Endothelial cell of umbilical vein (primary cell): Measurements from ENCODE around the gene DLG1. TPM values are rescaled to one million over a fixed set of nuclear protein-coding genes. Genes with fewer than 3 reads are reported as not detected.

ENCODE experiments used
- BruUV-seq: library from RNA; stranded (reverse); fragments of 400-500 nt; replicated peaks from 2 replicates; lab custom pipeline; 2021; lab: Mats Ljungman, UMichigan
- CTCF ChIA-PET: fragments of 300-600, 350-600 bp; sonication (Branson Sonifier 250); formaldehyde crosslinking; loops from one replicate; lab custom pipeline; 2021; ENCODE audit warnings: antibody characterized with exemption, inconsistent platforms; lab: Charles Lee
- POLR2A ChIA-PET: fragments of 300-600, 350-600 bp; sonication (Branson Sonifier 250); formaldehyde crosslinking; loops from one replicate; lab custom pipeline; 2021; ENCODE audit warnings: antibody characterized with exemption, inconsistent platforms; lab: Charles Lee
- DNase-seq: peaks from one replicate; pipeline ENCODE4 v3.0.0-alpha.2; 2011; ENCODE audit warnings: low read depth, low spot score
- FAIRE-seq: peaks from 2 replicates; lab custom pipeline; 2011; peaks lifted over from hg19 to GRCh38; lab: Jason Lieb, UNC
- H2AFZ ChIP-seq: 2 replicates; pipeline ENCODE4 v1.6.0; 2012; ENCODE audit warnings: low read depth, low read length, control low read depth, inconsistent platforms
- H3K27ac ChIP-seq: 2 replicates; pipeline ENCODE4 v1.5.1; 2011; ENCODE audit warnings: low read depth, mild to moderate bottlenecking, control low read depth, low read length, moderate library complexity; ENCODE audit not compliant: insufficient read depth
- H3K27me3 ChIP-seq, 2 experiments: 2 replicates each; pipeline versions ENCODE4 v1.6.0 to v1.6.1; 2011; ENCODE audit warnings: low read length in 2 of 2, mixed read lengths in 1 of 2; ENCODE audit not compliant: control insufficient read depth in 2 of 2, insufficient read depth in 2 of 2
- H3K36me3 ChIP-seq, 2 experiments: 2 replicates in 1 of 2; 3 replicates in 1 of 2; pipeline ENCODE4 v1.5.1; 2011; ENCODE audit warnings: low read length in 2 of 2, mild to moderate bottlenecking in 1 of 2, moderate library complexity in 1 of 2; ENCODE audit not compliant: control insufficient read depth in 2 of 2, insufficient read depth in 2 of 2; ENCODE audit errors: extremely low read depth in 1 of 2
- H3K4me1 ChIP-seq: 3 replicates; pipeline ENCODE4 v1.5.1; 2011; ENCODE audit warnings: mild to moderate bottlenecking, low read length; ENCODE audit not compliant: control insufficient read depth, insufficient read depth; ENCODE audit errors: extremely low read depth
- H3K4me2 ChIP-seq: 2 replicates; pipeline ENCODE4 v1.6.1; 2011; ENCODE audit warnings: low read length, control low read depth, mixed read lengths; ENCODE audit not compliant: insufficient read depth
- H3K4me3 ChIP-seq, 3 experiments: fragments of 200-600 bp in 1 of 3; sonication (generic), shearing (Covaris generic) in 1 of 3; replicated peaks in 1 of 3; 2 replicates each; pipeline ENCODE4 v1.5.1; 2011 to 2016; ENCODE audit warnings: control low read depth in 3 of 3, low read length in 3 of 3, mild to moderate bottlenecking in 2 of 3, inconsistent platforms in 1 of 3, low read depth in 1 of 3, moderate library complexity in 1 of 3; ENCODE audit not compliant: insufficient read depth in 1 of 3
- H3K79me2 ChIP-seq: 2 replicates; pipeline ENCODE4 v1.6.0; 2012; ENCODE audit warnings: low read length, inconsistent platforms; ENCODE audit not compliant: control insufficient read depth, insufficient read depth
- H3K9ac ChIP-seq: replicated peaks from 2 replicates; pipeline ENCODE3; 2011; ENCODE audit warnings: low read length, control low read depth; ENCODE audit not compliant: insufficient read depth; ENCODE audit errors: extremely low read depth
- H3K9me1 ChIP-seq: replicated peaks from 3 replicates; pipeline ENCODE4 v1.6.0; 2011; ENCODE audit warnings: mild to moderate bottlenecking, low read length; ENCODE audit not compliant: control insufficient read depth, insufficient read depth; ENCODE audit errors: extremely low read depth
- H3K9me3 ChIP-seq: replicated peaks from 2 replicates; pipeline ENCODE4 v1.5.1; 2012; ENCODE audit warnings: low read length, inconsistent platforms; ENCODE audit not compliant: control insufficient read depth, insufficient read depth
- H4K20me1 ChIP-seq: replicated peaks from 2 replicates; pipeline ENCODE3; 2011; ENCODE audit warnings: mild to moderate bottlenecking, low read length; ENCODE audit not compliant: control insufficient read depth, insufficient read depth; ENCODE audit errors: extremely low read depth
- CTCF ChIP-seq, 2 donors: IDR thresholded peaks; 1 replicate in 1 of 2; 2 replicates in 1 of 2; pipeline ENCODE4 v1.5.1; 2011; ENCODE audit warnings: low read length in 2 of 2, mild to moderate bottlenecking in 2 of 2, moderate library complexity in 2 of 2, control low read depth in 1 of 2, inconsistent platforms in 1 of 2, low read depth in 1 of 2; ENCODE audit not compliant: insufficient read depth in 1 of 2; ENCODE audit errors: extremely low read depth in 1 of 2
- EZH2 ChIP-seq: IDR thresholded peaks from 2 replicates; pipeline ENCODE4 v1.6.1; 2012; ENCODE audit warnings: borderline replicate concordance, low read depth, mild to moderate bottlenecking, moderate library complexity, low read length, inconsistent platforms; ENCODE audit not compliant: severe bottlenecking
- GATA2 ChIP-seq: IDR thresholded peaks from 2 replicates; pipeline ENCODE4 v1.7.0; 2011; ENCODE audit warnings: low read depth, mild to moderate bottlenecking, moderate library complexity, mixed read lengths, low read length; ENCODE audit not compliant: insufficient read length, insufficient read depth
- JUN ChIP-seq: IDR thresholded peaks from 2 replicates; pipeline ENCODE4 v1.6.1; 2011; ENCODE audit warnings: borderline replicate concordance, low read depth; ENCODE audit not compliant: insufficient read length, insufficient read depth
- MAX ChIP-seq: IDR thresholded peaks from 2 replicates; pipeline ENCODE4 v1.6.1; 2011; ENCODE audit not compliant: insufficient read depth, insufficient read length
- MYC ChIP-seq: IDR thresholded peaks from one replicate; pipeline ENCODE4 v1.6.1; 2011; ENCODE audit warnings: mild to moderate bottlenecking, low read depth, low read length
- POLR2A ChIP-seq: IDR thresholded peaks from 2 replicates; pipeline ENCODE4 v1.6.1; 2012; ENCODE audit warnings: low read depth, mild to moderate bottlenecking, control low read depth, low read length
- POLR2AphosphoS5 ChIP-seq: IDR thresholded peaks from 2 replicates; pipeline ENCODE4 v1.6.1; 2012; ENCODE audit warnings: low read depth, mild to moderate bottlenecking, control low read depth, low read length, moderate library complexity; ENCODE audit not compliant: insufficient read depth
- dilution Hi-C: fragments of 300-500 bp; cut with MboI; formaldehyde crosslinking; loops from one replicate; pipeline ENCODE4 v1.15.0; 2019; ENCODE audit warnings: low sequenced_read_pairs; ENCODE audit not compliant: extremely low pct_ligation_motif_present
- intact Hi-C: fragments of 100-400 bp; cut with micrococcal nuclease; formaldehyde crosslinking; loops from one replicate; pipeline ENCODE4 v1.10.0; 2022
- polyA plus RNA-seq, 4 experiments: library from polyadenylated mRNA; depleted of rRNA in 3 of 4; stranded (reverse) in 3 of 4; unstranded in 1 of 4; fragments of >200 nt; gene quantifications; 2 replicates each; pipeline versions ENCODE4 v1.2.1 to v1.2.3, GENCODE V29; 2011 to 2012; ENCODE audit warnings: missing spikeins in 1 of 4
- total RNA-seq: library from RNA; stranded (reverse); gene quantifications from 2 replicates; pipeline ENCODE4 v1.2.3, GENCODE V29; 2021

Gene DLG1
- total and polyA plus RNA-seq, 2 donors (not counting 3 experiments of a cell fraction or from before 2014, with no cell fraction given): 26.5 to 80.1 TPM

- TF ChIP-seq JUN: no peak
- no peak for TF ChIP-seq EZH2
- TF ChIP-seq CTCF (IDR thresholded peaks at IDR 0.05; ENCODE audit: extremely low read depth in 1 of 2, insufficient read depth in 1 of 2, low read depth in 1 of 2, low read length in 2 of 2): no peak
- no peak for TF ChIP-seq POLR2A
- no peak for TF ChIP-seq MAX
- TF ChIP-seq GATA2: no peak
- no peak for TF ChIP-seq MYC
- TF ChIP-seq POLR2AphosphoS5: no peak
- Histone ChIP-seq H3K9me3 (no peaks in the 10 kb centered on the region), H2AFZ (no peak overlapping the region), H3K9me1 (no peaks in the 10 kb centered on the region), H3K36me3 (no peaks in the 10 kb centered on the region), H3K4me3 (no peak overlapping the region), H3K27me3 (no peaks in the 10 kb centered on the region), H3K9ac (no peak overlapping the region), H4K20me1 (no peaks in the 10 kb centered on the region), H3K4me2 (no peak overlapping the region), H3K27ac (no peak overlapping the region), H3K79me2 (no peaks in the 10 kb centered on the region), H3K4me1 (no peaks in the 10 kb centered on the region)
- dilution Hi-C loops (no loop called here), intact Hi-C loops (no loop called here)
- BruUV-seq: no TSS peak
- FAIRE-seq (no peak), DNase-seq (no peak)
- ChIA-PET POLR2A (no interaction called here), CTCF (interaction anchor here (0.7 kb wide), 1 partner anchor 8 kb away, joined by 3 read pairs; no protein-coding TSS in a partner anchor)
Observed at GRCh38 chr3:197012540-197012883, 285.9 kb downstream of the DLG1 start.
